Measurements from ENCODE around the gene PRAMEF12. TPM values are rescaled to one million over a fixed set of nuclear protein-coding genes. Genes with fewer than 3 reads are reported as not detected.

The PRAMEF12 gene
- total RNA-seq, 6 experiments from 2014 or later, result not detected

- Histone ChIP-seq H3K27ac (no peak overlapping the region), H3K27me3 (no peaks in the 10 kb centered on the region), H3K9me3 (no peaks in the 10 kb centered on the region), H3K4me3 (no peak overlapping the region), H3K4me1 (no peaks in the 10 kb centered on the region), H3K36me3 (no peaks in the 10 kb centered on the region)
- DNase-seq (no peak), ATAC-seq (no peak)
- TF ChIP-seq POLR2A (IDR thresholded peaks at IDR 0.05) (no peak), CTCF (IDR thresholded peaks at IDR 0.05) (no peak)
- intact Hi-C loops (cut with DNase I), result no loop called here
- WGBS (ENCODE audit: insufficient coverage, low coverage, low lambda C conversion rate, missing lambda C conversion rate), result 28% methylated on average over 3 of the region's 4 CpGs
Measured at GRCh38 chr1:12798911-12799310, 25.4 kb downstream of the PRAMEF12 start.

- intact Hi-C loops (cut with DNase I), result no loop called here
- no peak for TF ChIP-seq CTCF (IDR thresholded peaks at IDR 0.05)
- no peak for TF ChIP-seq POLR2A (IDR thresholded peaks at IDR 0.05)
- Histone ChIP-seq H3K27ac (no peak overlapping the region), H3K27me3 (no peaks in the 10 kb centered on the region), H3K4me1 (no peaks in the 10 kb centered on the region), H3K9me3 (no peaks in the 10 kb centered on the region), H3K36me3 (no peaks in the 10 kb centered on the region), H3K4me3 (no peak overlapping the region)
- ATAC-seq (no peak), DNase-seq (no peak)
- 37% methylated on average over 2 of the region's 2 CpGs for WGBS (ENCODE audit: insufficient coverage, low coverage, low lambda C conversion rate, missing lambda C conversion rate)
Measured at GRCh38 chr1:12799730-12800129, 26.2 kb downstream of the PRAMEF12 start.

DNA sequence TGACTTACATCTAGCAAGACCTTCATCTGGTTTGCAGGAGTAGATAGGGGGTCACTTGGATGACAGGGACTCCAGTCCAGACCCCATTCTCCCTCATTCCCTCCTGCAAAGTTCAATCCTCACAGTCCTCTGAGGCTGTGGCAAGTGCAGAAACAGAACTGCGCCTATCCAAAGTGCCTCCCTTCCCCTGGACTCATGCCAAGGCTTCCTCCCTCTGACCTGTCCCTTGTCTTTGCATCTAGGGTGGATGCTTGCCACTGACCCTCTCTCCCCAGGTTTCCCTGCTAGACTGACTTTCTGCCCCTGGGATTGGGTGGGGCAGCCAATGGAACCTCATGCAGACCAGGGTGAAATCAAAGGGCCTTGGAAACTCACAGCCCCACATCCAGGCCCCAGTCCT, 36.4 kb downstream of the PRAMEF12 start:
- WGBS (ENCODE audit: insufficient coverage, low coverage, low lambda C conversion rate, missing lambda C conversion rate), result no CpG with 5 or more reads among the region's 1 CpG
- no peaks in the 10 kb centered on the region for H3K36me3 ChIP-seq
- H3K4me3 ChIP-seq, result no peak overlapping the region
- H3K27ac ChIP-seq, result no peak overlapping the region
- ATAC-seq (no peak), DNase-seq (no peak)
- TF ChIP-seq POLR2A (IDR thresholded peaks at IDR 0.05) (no peak), CTCF (IDR thresholded peaks at IDR 0.05) (no peak)
- no peaks in the 10 kb centered on the region for H3K4me1 ChIP-seq
- intact Hi-C loops (cut with DNase I), result no loop called here
- no peaks in the 10 kb centered on the region for H3K27me3 ChIP-seq
- no peaks in the 10 kb centered on the region for H3K9me3 ChIP-seq

DNA sequence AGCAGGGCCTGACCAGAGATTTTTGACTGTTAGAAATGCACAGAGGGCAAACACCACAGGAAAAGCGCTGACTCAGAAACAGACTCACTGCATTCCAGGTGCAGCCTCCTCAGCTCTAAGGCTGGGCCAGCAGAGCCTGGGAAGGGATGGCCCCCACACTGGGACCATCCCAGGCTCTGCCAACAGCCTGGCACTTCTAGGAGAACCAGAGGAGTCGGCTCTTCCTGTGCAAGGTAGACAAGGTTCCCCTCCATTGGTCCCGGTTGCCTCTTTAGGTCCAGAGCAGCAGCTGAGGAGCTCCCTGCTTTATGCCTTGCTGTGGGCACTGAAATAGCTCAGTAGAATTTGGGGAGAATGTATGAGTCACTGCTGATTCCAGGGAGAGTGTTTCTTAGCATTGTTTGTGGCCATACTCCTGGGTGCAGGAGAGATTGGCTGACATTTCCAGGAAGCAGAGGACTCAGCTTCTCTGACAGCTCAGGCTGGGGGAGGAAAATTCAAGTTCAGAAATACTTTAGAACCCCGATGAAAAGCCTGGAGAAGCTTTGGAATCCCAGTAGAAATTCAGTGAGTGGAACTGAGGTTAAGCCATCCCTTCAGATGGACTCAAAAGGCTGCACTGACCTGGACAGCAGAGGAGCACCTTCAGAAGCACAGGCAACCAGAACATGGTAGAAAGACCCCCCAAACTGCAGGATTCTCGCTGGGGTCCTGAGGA, 37.3 kb downstream of the PRAMEF12 start:
- Histone ChIP-seq H3K4me1 (no peaks in the 10 kb centered on the region), H3K4me3 (no peak overlapping the region), H3K27me3 (no peaks in the 10 kb centered on the region), H3K9me3 (no peaks in the 10 kb centered on the region), H3K27ac (no peak overlapping the region), H3K36me3 (no peaks in the 10 kb centered on the region)
- no peak for TF ChIP-seq CTCF (IDR thresholded peaks at IDR 0.05)
- no peak for TF ChIP-seq POLR2A (IDR thresholded peaks at IDR 0.05)
- intact Hi-C loops (cut with DNase I), result no loop called here
- 14% methylated on average over 1 of the region's 5 CpGs for WGBS (ENCODE audit: insufficient coverage, low coverage, low lambda C conversion rate, missing lambda C conversion rate)
- DNase-seq (no peak), ATAC-seq (no peak)
